ENCODE data around the gene PTPRO. TPM values are rescaled to one million over a fixed set of nuclear protein-coding genes. Genes with fewer than 3 reads are reported as not detected.

Gene PTPRO
- total RNA-seq, 1 experiment from 2014 or later, result not detected

DNA sequence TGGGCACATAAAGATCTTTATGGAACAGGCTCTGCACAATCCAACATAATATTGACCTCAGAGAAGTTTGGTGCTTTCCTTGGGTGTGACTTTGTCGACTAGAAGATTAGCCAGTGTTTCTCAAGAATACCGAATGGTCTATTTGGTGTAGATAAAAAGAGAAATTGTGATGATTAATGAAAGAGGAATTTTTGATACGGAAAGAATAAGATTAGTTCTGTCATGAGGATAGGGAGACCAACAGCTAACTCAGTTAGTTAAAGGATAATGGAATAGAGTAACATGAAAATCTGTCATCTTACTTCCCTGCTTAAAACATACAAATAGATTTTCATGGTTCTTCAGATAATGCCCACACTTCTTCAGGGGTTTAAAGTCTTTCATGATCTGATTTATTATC, 24.2 kb downstream of the PTPRO start:
- no peak for DNase-seq (ENCODE audit: low read depth)

- DNase-seq (ENCODE audit: low read depth), result no peak
These were observed 28.3 kb downstream of the PTPRO start for GRCh38 chr12:15350643-15351042.

GRCh38 chr12:15355766-15356165, 33.5 kb downstream of the PTPRO start:
- no peak for DNase-seq (ENCODE audit: low read depth)

GRCh38 chr12:15356951-15357364, 34.6 kb downstream of the PTPRO start:
- no peak for DNase-seq (ENCODE audit: low read depth)

DNA sequence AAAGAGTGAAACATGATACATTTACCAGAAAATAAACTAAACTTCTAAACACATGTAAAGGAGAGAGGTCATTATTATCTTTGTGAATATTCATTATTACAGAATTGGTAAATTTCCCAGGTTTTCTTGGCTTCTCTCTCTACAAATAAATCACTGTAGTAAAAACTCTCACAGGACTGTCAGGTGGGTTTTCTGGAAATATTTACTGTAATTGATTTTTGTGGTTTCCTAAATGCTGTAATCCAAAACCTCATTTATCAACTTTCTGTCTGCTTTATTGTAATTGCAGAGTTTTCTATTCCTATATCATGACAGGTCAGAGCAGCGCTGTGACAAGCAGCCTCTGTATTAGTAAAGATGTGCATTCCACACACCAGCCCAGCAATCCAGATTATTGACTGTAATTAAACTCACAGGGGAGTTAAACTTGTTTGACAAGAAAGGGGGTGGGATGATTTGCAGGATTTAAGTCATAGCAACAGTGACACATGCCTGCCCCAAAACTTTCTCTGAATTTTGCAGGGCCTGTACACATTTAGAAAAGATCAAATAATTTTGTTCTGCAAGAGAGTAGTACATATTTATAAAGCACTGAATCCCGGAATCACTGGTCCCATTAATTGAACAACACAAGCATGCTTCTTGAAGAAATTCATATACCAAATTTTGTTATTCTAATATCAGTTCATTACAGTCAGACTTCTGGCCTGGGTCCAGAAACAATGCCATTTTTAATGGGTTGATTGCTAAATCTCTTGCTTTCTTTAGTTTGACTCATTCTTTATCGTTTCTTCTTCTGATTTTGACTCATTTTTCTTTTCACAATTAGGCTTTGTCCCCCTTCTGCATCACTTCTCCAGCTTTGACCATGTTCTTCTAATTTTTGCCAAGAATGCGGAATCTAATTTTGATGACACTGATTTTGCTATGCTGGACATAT, 42.2 kb downstream of the PTPRO start:
- DNase-seq (ENCODE audit: low read depth), result peak; percentile 49

DNA sequence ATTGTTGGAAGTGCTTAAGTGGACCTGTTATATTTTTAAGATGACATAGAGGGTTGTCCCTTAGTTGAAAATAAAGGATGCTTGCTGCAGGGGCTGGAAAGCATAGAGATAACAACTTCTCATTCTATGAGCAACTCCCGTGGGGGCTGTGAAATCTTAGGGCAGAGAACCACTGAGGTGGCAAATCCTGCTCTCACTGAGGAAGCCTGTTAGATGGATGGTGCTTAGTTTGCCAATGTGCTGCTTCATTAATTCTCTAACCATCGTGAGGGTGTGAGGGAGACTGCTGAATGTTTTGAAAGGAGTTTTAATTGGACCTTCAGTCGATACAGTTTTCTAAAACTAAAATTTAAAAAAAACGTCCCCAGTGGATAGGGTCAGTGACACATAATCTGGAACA, 46.5 kb downstream of the PTPRO start:
- no peak for DNase-seq (ENCODE audit: low read depth)

- DNase-seq (ENCODE audit: low read depth), result no peak
These were observed 50.0 kb downstream of the PTPRO start for GRCh38 chr12:15372352-15372751.

- no peak for DNase-seq (ENCODE audit: low read depth)
These were observed 65.5 kb downstream of the PTPRO start for GRCh38 chr12:15387772-15388171.

GRCh38 chr12:15389561-15389960, 67.3 kb downstream of the PTPRO start:
- DNase-seq (ENCODE audit: low read depth), result no peak

DNA sequence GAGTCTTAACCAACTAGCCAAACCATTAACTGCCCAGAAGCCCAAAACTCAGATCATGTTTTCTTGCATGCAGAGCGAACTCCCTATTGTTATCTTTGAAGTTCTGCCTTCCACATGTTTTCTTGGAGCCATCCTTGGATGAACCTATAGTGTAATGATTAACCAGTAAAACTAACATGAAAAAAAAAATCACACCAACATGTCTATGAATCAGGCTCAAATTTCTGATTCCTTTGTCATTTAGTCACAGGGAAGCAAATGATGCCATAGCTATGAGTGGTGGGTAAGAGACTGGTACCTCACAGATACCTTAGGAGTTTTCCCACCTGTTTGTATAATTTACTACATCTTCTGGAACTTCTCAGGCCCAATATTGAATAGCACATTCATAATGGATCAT, 70.7 kb downstream of the PTPRO start:
- no peak for DNase-seq (ENCODE audit: low read depth)

DNA sequence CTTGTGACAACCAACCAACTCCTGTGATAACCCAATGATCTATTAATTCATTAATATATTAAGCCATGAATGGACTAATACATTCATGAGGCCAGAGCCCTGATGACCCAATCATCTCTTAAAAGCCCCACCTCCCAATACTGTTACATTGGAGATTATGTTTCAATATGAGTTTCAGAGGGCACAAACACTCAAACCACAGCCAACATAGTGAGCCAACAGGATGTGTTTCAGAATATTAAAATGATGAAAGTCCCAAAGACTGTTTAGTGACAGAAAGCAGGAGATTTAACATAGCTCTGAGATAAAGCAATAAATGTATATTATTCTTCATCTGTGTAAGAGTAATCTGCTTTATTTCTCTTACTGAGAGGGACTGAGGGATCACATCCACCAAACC, 71.7 kb downstream of the PTPRO start:
- DNase-seq (ENCODE audit: low read depth), result no peak

DNA sequence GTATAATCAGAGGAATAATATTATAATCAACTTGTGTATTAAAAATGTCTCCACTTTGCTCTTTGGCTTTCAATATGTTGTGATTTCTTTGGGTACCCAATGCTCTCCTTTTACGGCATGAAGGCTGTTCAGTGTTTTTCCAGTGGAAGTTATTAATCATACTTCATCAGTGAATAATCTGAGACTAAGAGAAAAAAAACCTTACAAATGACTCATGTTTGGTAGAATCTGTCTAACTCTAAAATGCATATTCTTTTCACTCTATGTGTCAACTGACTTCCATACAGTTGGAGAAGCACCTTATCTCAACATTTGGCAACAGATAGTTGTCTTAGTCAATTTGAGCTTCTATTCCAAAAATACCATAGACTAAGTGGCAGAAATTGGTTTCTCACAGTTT, 82.2 kb downstream of the PTPRO start:
- DNase-seq (ENCODE audit: low read depth), result peak; percentile 57

DNA sequence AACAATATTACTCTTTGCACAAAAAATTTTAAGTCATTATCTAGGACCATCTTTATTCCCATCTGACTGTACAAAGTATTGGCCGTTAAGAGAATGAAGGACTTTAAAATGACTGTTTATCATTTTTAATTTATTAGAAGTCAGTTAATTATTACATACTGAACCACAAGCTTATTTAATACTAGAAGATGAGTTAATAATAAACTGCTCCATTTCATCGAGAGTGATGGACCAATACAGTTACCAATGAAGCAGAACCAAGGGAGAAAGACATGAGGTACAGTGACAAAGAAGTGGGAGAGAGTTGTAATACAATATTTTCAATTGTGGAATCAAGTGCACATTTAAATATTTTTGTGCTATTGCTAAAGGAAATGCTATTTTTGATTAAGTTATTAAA, 83.3 kb downstream of the PTPRO start:
- no peak for DNase-seq (ENCODE audit: low read depth)

- no peak for DNase-seq (ENCODE audit: low read depth)
These were observed 84.7 kb downstream of the PTPRO start for GRCh38 chr12:15407025-15407424.

- DNase-seq (ENCODE audit: low read depth), result no peak
These were observed 89.5 kb downstream of the PTPRO start for GRCh38 chr12:15411842-15412241.

GRCh38 chr12:15417691-15418090, 95.4 kb downstream of the PTPRO start:
- DNase-seq (ENCODE audit: low read depth), result no peak

GRCh38 chr12:15423629-15424028, 101.3 kb downstream of the PTPRO start:
- peak; percentile 49 for DNase-seq (ENCODE audit: low read depth)

DNA sequence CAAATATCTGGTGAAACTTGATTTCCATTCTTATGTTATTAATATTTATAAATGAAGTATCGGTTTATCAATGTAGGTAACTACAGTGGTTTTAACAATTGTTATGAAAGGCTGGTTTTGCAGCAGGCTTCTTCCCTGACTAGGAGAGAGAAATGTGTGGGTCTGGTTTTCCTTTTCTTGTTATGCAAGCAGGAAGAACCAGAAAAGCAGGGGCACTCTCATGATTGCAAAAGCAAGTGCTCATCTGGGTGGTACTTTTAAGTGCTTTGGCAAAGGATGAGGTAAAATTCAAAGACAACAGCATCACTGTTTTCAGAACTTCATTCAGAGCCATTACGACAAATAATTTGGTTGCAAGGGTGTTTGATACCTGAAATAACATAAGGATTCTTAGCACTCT, 105.6 kb downstream of the PTPRO start:
- DNase-seq (ENCODE audit: low read depth), result no peak

DNA sequence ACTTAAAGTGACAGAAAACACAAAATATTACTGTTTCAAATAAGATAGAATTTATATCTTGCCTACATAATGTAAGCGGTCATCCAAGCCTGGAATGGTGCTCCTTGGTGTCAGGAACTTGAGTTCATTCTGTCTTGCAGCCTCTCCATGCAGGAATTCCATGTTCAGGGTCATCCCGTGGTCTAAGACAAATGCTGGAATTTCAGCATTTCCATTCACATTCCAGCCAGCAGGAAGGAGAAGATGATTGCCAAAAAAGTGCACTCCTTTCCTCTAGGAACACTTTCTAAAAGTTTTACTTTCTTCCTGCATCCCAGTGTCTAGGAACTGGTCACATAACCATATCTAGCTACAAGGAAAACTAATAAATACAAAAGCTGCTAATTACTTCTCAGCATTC, 106.3 kb downstream of the PTPRO start:
- no peak for DNase-seq (ENCODE audit: low read depth)

- DNase-seq (ENCODE audit: low read depth), result no peak
These were observed 107.0 kb downstream of the PTPRO start for GRCh38 chr12:15429262-15429661.

DNA sequence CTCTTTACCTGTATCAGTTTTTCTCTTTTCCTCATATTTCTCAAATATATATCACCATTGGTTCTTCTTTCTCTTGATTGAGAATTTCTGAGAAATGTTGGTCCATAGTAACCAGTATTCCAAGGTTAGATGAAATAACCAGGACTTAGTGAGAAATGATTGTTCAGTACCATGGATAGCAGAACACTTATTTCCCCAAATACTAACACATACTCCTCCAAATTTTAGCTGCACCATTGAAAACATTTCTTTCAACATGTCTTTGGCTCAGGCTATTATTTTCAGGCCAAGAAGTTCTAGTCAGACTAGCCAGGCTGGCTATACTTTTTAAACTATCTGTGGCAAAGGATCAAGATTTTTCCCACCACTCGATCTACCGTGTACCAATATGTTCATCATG, 113.3 kb downstream of the PTPRO start:
- DNase-seq (ENCODE audit: low read depth), result no peak

DNA sequence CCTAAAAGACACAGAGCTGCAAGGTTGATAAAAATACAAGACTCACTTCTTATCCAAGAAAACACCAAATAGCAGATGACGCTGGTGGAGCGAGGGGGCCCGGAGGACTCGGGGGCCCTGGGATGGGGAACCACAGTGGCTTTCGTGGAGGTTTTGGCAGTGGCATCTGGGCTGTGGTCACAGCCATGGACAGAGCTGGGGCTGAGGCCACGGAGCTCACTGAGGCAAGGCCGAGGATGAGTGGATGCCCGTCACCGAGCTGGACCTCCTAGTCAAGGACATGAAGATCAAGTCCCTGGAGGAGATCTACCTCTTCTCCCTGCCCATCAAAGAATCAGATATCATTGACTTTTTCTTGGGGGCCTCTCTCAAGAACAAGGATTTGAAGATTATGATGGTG, 117.2 kb downstream of the PTPRO start:
- no peak for DNase-seq (ENCODE audit: low read depth)

DNA sequence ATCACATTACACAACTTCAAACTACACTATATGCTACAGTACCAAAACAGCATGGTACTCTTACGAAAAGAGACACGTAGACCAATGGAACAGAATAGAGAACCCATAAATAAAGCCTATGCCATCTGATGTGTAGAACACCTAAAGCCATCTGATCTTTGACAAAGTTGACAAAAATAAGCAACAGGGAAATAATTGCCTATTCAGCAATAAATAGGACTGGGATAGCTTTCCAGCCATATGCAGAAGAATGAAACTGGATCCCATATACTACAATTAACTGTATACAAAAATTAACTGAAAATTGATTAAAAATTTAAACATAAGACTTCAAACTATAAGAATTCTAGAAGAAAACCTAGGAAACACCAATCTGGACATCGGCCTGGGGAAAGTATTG, 120.7 kb downstream of the PTPRO start:
- no peak for DNase-seq (ENCODE audit: low read depth)

Measured in HT1080 (cell line).